K562 (cell line): ENCODE measurements around the gene ALG1. TPM values are rescaled to one million over a fixed set of nuclear protein-coding genes. Genes with fewer than 3 reads are reported as not detected.
"Not testable (repeated sequence)": the region's sequence is repeated elsewhere in the genome, so short reads cannot be mapped to it uniquely, and the experiment has no call there.

Experiments used
- CCNT2 ChIP-seq: IDR thresholded peaks from 2 replicates; pipeline ENCODE4 v1.6.1; 2011; ENCODE audit warnings: borderline replicate concordance, low read depth, mild to moderate bottlenecking, moderate library complexity, mixed read lengths, low read length; ENCODE audit not compliant: insufficient read length; ENCODE audit errors: extremely low read depth
- E2F6 ChIP-seq, 2 experiments: IDR thresholded peaks; 2 replicates each; pipeline ENCODE4 v1.6.1; 2011; ENCODE audit warnings: borderline replicate concordance in 1 of 2, control low read depth in 1 of 2, low read depth in 1 of 2, low read length in 1 of 2, mild to moderate bottlenecking in 1 of 2, mixed read lengths in 1 of 2, moderate library complexity in 1 of 2; ENCODE audit not compliant: insufficient read depth in 1 of 2, insufficient read length in 1 of 2, poor library complexity in 1 of 2, severe bottlenecking in 1 of 2; ENCODE audit errors: extremely low read depth in 1 of 2
- ELF1 ChIP-seq: fragments of 200-800 bp; sonication (Bioruptor generic); IDR thresholded peaks from 2 replicates; pipeline ENCODE4 v1.6.1; 2016; ENCODE audit warnings: missing genetic modification characterization, missing compliant biosample characterization
- ETV5 ChIP-seq: sonication (generic); formaldehyde crosslinking; IDR thresholded peaks from 2 replicates; pipeline ENCODE4 v1.4.0; 2020; ENCODE audit warnings: low read depth, mild to moderate bottlenecking, missing genetic modification reagents
- GABPA ChIP-seq: fragments of 200-800 bp; sonication (Bioruptor generic); conservative IDR thresholded peaks from 2 replicates; pipeline ENCODE4 v1.6.1; 2016; ENCODE audit warnings: low read depth, missing genetic modification characterization, missing compliant biosample characterization
- GABPB1 ChIP-seq: sonication (generic); formaldehyde crosslinking; IDR thresholded peaks from 2 replicates; pipeline ENCODE4 v1.8.0; 2022; ENCODE audit warnings: mild to moderate bottlenecking, missing genetic modification reagents
- GTF2E2 ChIP-seq: fragments of 200-800 bp; sonication (Bioruptor generic); IDR thresholded peaks from 2 replicates; pipeline ENCODE4 v1.6.1; 2016; ENCODE audit warnings: missing genetic modification characterization, missing compliant biosample characterization
- MXI1 ChIP-seq: IDR thresholded peaks from 2 replicates; pipeline ENCODE4 v1.6.1; 2011; ENCODE audit warnings: low read depth, mild to moderate bottlenecking, improper control_type of control experiment, low read length
- MYC ChIP-seq, 2 experiments: fragments of 250-450 bp in 1 of 2; sonication (Bioruptor Pico) in 1 of 2; IDR thresholded peaks; 2 replicates each; pipeline versions ENCODE4 v1.5.1 to v1.6.1; 2012 to 2021; ENCODE audit warnings: low read depth in 2 of 2, borderline replicate concordance in 1 of 2, improper control_type of control experiment in 1 of 2, low read length in 1 of 2, mild to moderate bottlenecking in 1 of 2, moderate library complexity in 1 of 2
- NONO ChIP-seq, 2 experiments: fragments of 200-400 bp in 1 of 2; fragments of 450-650 bp in 1 of 2; formaldehyde crosslinking in 1 of 2; IDR thresholded peaks; 2 replicates each; pipeline ENCODE4 v1.6.1; 2017; ENCODE audit warnings: low read depth in 2 of 2, mild to moderate bottlenecking in 2 of 2, moderate library complexity in 2 of 2, low read length in 1 of 2
- PKNOX1 ChIP-seq: fragments of 450-650 bp; IDR thresholded peaks from 2 replicates; pipeline ENCODE4 v1.6.1; 2016
- PRDM10 ChIP-seq: fragments of 450-650 bp; IDR thresholded peaks from 2 replicates; pipeline ENCODE4 v1.6.1; 2018; ENCODE audit not compliant: partially characterized antibody
- SP1 ChIP-seq: sonication (generic); formaldehyde crosslinking; IDR thresholded peaks from 2 replicates; pipeline ENCODE4 v1.8.1; 2022; ENCODE audit warnings: mild to moderate bottlenecking, missing genetic modification reagents
- TFAP4 ChIP-seq: sonication (generic); formaldehyde crosslinking; IDR thresholded peaks from 2 replicates; pipeline ENCODE4 v1.8.0; 2022; ENCODE audit warnings: missing genetic modification reagents, mild to moderate bottlenecking, moderate library complexity, borderline replicate concordance
- YY1 ChIP-seq, 3 experiments: IDR thresholded peaks; 2 replicates each; pipeline ENCODE4 v1.6.1; 2011; ENCODE audit warnings: low read length in 2 of 3, mild to moderate bottlenecking in 2 of 3, moderate library complexity in 2 of 3, borderline replicate concordance in 1 of 3, control low read depth in 1 of 3, low read depth in 1 of 3; ENCODE audit not compliant: insufficient read depth in 3 of 3, insufficient replicate concordance in 2 of 3, control insufficient read depth in 1 of 3, insufficient read length in 1 of 3; ENCODE audit errors: extremely low read depth in 1 of 3
- ZFX ChIP-seq: sonication (generic); formaldehyde crosslinking; IDR thresholded peaks from 2 replicates; pipeline ENCODE4 v1.8.0; 2022; ENCODE audit warnings: mild to moderate bottlenecking, missing genetic modification reagents, moderate library complexity
- polyA plus RNA-seq, 8 experiments: library from polyadenylated mRNA; depleted of rRNA in 4 of 8; stranded (reverse) in 5 of 8; unstranded in 3 of 8; fragments of >200 nt; fragmentation: Nextera tagmentation in 2 of 8; fragmentation: Illumina TruSeq in 1 of 8; extraction: Ambion mirVana in 2 of 8; extraction: Trizol in 1 of 8; gene quantifications; 2 replicates each; pipeline versions ENCODE4 v1.2.1 to v1.2.3, GENCODE V29; 2011 to 2014; ENCODE audit warnings: inconsistent platforms in 1 of 8, missing spikeins in 1 of 8
- total RNA-seq, 7 experiments: library from RNA; depleted of rRNA in 6 of 7; stranded (reverse); fragments of >200 nt in 6 of 7; fragmentation: Illumina TruSeq in 2 of 7; extraction: Trizol in 2 of 7; gene quantifications; 2 replicates each; pipeline versions ENCODE4 v1.2.1 to v1.2.3, GENCODE V29; 2011 to 2021; ENCODE audit warnings: low replicate concordance in 1 of 7

Gene ALG1
- total and polyA plus RNA-seq, 9 of the 15 experiments (the other 6 are each of a cell fraction or from before 2014, with no cell fraction given): 1.1 to 26.4 (median 18.3) TPM

GRCh38 chr16:5097470-5098220 lies 26.0 kb downstream of the ALG1 start, which contains the start of gene EEF2KMT (continued):
- TF ChIP-seq PRDM10 (peak; percentile 59), SP1 (peak; percentile 17; the same call in 1 of the 2 replicates), GABPA (tag) (peak; percentile 63), NONO (IDR thresholded peaks at IDR 0.05; ENCODE audit: low read depth in 2 of 2, low read length in 1 of 2) (0 out of 4 replicates have a peak, but pooled peaks of 1 of the 2 experiments have one; percentile 15), YY1 (IDR thresholded peaks at IDR 0.05; ENCODE audit: borderline replicate concordance in 1 of 3, control insufficient read depth in 1 of 3, extremely low read depth in 1 of 3, insufficient read depth in 3 of 3, insufficient read length in 1 of 3, insufficient replicate concordance in 2 of 3, low read depth in 1 of 3, low read length in 2 of 3) (peak; percentile 38 to 85 (median 78)), GABPB1 (CRISPR knock-in tag) (0 out of 2 replicates have a peak, but pooled peaks have one; percentile 16), MXI1 (0 out of 2 replicates have a peak, but pooled peaks have one; percentile 15), MYC (IDR thresholded peaks at IDR 0.05; ENCODE audit: low read depth, low read length) (peak; percentile 59; the same call in 1 of the 2 replicates), E2F6 (IDR thresholded peaks at IDR 0.05; ENCODE audit: borderline replicate concordance in 1 of 2, extremely low read depth in 1 of 2, insufficient read depth in 1 of 2, insufficient read length in 1 of 2, low read depth in 1 of 2, low read length in 1 of 2, poor library complexity in 1 of 2, severe bottlenecking in 1 of 2) (peak in 1 of 2 experiments; percentile 38), ZFX (peak; percentile 80), TFAP4 (CRISPR knock-in tag) (peak; percentile 56; the same call in 1 of the 2 replicates), CCNT2 (peak; percentile 14), PKNOX1 (peak; percentile 42; the same call in 1 of the 2 replicates), GTF2E2 (peak; percentile 50; the same call in 1 of the 2 replicates), ELF1 (tag) (peak; percentile 66), ETV5 (CRISPR knock-in tag) (peak; percentile 47; the same call in 1 of the 2 replicates)
- not testable (repeated sequence) for TF ChIP-seq MYC (CRISPR knock-in tag; IDR thresholded peaks at IDR 0.05; ENCODE audit: borderline replicate concordance, low read depth)
